ENCODE data around the gene GTF2H4.
"Not testable (repeated sequence)": the region's sequence is repeated elsewhere in the genome, so short reads cannot be mapped to it uniquely, and the experiment has no call there.

GTF2H4 gene

DNA sequence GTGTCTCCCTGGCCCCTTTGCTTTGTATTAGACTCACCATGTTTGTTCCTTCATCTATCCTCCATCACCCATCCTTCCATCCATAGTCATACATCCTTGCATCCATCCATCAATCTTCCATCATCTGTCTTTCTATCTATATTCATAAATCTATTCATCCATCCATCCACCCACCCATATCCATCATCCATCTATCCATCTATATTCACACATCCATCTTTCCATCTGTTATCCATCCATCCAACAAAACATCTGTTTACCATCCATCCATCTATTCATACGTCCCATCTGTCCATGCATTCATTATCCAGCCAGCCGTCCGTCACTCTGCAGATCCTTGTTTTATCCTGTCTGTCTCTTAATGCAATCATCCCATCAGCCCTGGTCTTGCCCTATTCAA, 13.1 kb upstream of the GTF2H4 start:
- no peak for DNase-seq (ENCODE audit: low read depth)

DNA sequence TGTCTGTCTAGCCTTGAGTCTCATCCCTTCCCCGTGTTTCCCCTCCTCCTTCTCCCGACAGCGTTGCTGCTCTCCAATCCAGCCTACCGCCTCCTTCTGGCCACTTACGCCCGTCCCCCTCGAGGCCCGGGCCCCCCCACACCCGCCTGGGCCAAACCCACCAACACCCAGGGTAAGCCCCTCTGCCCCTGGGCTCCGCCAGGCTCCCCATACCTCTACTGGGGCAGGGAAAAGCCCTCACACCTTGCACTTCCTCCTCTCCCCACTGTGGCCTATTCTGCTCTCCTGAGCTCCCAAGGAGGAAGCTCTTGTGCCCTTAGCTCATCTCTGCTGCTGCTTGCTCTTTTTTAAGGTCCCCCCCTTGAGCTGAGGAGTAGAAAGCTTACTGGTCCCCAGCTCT, 12.7 kb upstream of the GTF2H4 start:
- DNase-seq (ENCODE audit: low read depth): no peak

- no peak for DNase-seq (ENCODE audit: low read depth)
These were observed 11.5 kb upstream of the GTF2H4 start for GRCh38 chr6:30896541-30896940.

DNA sequence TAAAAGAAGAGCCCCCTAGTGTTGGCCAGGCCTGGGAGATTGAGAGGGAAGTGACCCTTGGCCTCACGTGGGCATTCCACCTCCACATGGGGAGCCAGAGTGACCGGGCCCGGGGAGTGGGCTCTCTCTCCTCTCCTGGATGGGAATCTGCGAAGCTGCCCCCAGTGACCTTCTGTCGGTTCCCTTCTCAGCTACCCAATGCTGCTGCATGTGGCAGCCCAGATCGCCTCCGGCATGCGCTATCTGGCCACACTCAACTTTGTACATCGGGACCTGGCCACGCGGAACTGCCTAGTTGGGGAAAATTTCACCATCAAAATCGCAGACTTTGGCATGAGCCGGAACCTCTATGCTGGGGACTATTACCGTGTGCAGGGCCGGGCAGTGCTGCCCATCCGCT, 10.1 kb upstream of the GTF2H4 start:
- no peak for DNase-seq (ENCODE audit: low read depth)

- DNase-seq (ENCODE audit: low read depth): no peak
These were observed 9.2 kb upstream of the GTF2H4 start for GRCh38 chr6:30898750-30899360.

GRCh38 chr6:30900863-30901417, 7.1 kb upstream of the GTF2H4 start:
- DNase-seq (ENCODE audit: low read depth): no peak

DNA sequence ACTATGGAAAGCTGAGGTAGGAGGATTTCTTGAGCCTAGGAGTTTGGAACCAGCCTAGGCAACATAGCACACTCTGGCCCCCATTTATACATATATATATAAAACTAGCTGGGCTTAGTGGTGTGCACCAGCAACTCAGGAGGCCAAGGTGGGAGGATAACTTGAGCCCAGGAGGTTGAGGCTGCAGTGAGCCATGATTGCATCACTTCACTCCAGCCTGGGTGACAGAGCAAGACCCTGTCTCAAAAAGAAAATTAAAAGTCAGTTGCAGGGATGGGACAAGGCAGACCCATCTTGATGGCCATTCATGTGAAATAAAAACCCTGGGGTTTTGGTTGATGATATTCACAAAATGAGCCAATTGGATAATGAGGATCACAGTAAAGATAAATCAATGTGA, 6.6 kb upstream of the GTF2H4 start:
- DNase-seq (ENCODE audit: low read depth): no peak

- not testable (repeated sequence) for DNase-seq (ENCODE audit: low read depth)
These were observed 5.8 kb upstream of the GTF2H4 start for GRCh38 chr6:30902196-30902595.

GRCh38 chr6:30902709-30903108, 5.3 kb upstream of the GTF2H4 start:
- DNase-seq (ENCODE audit: low read depth): no peak

- no peak for DNase-seq (ENCODE audit: low read depth)
These were observed 4.8 kb upstream of the GTF2H4 start for GRCh38 chr6:30903236-30903635.

GRCh38 chr6:30907290-30907757, 683 bp upstream of the GTF2H4 start:
- not testable (repeated sequence) for DNase-seq (ENCODE audit: low read depth)

GRCh38 chr6:30908700-30909099, 693 bp downstream of the GTF2H4 start:
- no peak for DNase-seq (ENCODE audit: low read depth)

DNA sequence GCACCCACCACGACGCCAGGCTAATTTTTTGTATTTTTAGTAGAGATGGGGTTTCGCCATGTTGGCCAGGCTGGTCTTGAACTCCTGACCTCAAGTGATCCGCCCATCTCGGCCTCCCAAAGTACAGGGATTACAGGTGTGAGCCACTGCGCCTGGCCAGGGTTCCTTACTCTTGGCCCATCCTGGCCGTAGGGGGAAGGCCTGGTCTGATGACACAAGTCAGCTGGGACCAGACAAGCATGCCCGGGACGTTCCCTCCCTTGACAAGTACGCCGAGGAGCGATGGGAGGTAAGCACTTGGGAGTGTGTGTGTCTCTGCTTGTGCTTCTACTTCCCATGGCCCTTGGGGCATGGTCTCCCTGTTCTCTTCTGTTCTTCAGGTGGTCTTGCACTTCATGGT, 2.5 kb downstream of the GTF2H4 start:
- DNase-seq (ENCODE audit: low read depth): not testable (repeated sequence)

GRCh38 chr6:30912746-30913520, 4.9 kb downstream of the GTF2H4 start:
- DNase-seq (ENCODE audit: low read depth): no peak

GRCh38 chr6:30913721-30914075, 5.7 kb downstream of the GTF2H4 start:
- DNase-seq (ENCODE audit: low read depth): no peak

DNA sequence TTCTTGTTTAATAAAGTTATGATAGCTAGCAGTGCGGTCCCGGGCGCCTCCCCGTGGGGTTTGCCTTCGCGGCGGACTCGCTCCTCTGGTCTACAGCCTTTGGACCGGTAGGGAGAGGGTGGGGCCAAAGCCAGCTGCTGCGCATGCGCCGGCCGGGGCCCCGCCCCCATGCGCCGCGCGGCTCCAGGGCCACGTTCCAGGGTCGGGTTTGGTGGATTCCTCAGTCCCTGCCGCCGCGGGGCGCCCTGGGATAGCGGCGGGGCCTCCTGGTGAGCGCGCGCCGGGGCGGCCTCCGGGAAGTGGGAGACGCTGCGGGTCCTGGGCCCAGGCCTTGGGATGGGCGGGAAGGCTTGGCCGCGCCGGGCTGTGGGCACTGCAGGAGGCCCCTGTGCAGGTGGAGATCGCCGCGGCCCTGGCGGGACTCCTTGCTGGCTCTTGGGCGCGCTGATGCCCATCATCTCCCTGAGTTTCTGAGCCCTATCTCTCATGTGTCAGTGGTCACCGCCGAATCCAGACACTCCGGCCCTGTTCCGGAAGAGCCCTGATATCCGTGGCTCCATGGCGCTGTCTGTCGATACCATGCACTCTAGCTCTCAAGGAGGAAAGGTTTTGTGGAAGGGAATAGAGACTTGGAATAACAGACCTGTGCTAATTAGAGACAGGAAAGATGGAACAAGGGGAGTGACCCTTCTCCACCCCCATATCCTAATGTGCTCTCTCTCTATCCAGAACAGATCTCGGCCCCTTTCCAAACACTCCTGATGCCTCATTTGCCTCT, 6.3 kb downstream of the GTF2H4 start, which contains the start of gene VARS2:
VARS2 (plus strand) TSS at position 163 of the 778 bp plus-strand sequence; CDS start at position 762, 599 bp downstream.
- DNase-seq (ENCODE audit: low read depth): peak; percentile 81

DNA sequence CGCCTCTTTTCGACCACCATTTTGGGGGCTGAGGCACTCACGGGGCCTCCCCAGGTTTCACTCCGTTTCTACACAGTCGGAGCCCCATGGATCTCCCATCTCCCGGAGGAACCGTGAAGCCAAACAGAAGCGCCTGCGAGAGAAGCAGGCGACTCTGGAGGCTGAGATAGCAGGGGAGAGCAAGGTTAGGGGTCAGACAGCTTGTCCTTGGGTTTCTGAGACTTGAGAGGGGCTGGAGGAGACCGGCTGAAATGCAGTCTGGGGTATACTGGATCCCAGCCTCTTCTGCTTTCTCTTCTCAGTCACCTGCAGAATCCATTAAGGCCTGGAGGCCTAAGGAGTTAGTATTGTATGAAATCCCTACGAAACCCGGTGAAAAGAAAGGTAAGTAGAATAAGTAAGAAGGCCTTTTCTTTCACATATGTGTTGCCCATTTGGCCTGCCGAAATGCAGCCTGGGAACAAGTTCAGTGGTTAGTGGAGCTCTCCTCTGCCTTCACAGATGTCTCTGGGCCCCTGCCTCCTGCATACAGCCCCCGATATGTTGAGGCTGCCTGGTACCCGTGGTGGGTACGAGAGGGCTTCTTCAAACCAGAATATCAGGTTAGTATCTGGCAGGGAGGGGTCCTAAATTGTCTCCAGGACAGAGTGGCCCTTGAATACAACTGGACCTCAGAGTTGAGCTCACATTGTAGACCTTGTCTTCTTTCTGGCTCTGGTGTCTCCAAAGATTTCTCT, 7.0 kb downstream of the GTF2H4 start:
- no peak for DNase-seq (ENCODE audit: low read depth)

DNA sequence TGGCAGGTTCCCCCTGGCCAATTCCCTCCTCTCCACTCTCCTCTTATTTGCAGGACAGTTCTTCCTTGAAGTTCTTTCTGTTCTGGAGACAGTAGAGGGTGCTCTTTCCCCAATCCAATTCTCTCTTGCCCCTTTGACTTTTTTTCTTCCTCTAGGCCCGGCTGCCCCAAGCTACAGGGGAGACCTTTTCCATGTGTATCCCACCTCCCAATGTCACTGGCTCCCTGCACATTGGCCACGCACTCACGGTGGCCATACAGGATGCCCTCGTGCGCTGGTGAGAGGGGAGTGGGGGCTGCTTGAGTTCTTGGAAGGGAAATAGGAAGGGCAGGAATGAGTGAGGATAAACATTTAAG, 7.6 kb downstream of the GTF2H4 start:
- DNase-seq (ENCODE audit: low read depth): peak; percentile 64

GRCh38 chr6:30917041-30917440, 9.0 kb downstream of the GTF2H4 start:
- no peak for DNase-seq (ENCODE audit: low read depth)

DNA sequence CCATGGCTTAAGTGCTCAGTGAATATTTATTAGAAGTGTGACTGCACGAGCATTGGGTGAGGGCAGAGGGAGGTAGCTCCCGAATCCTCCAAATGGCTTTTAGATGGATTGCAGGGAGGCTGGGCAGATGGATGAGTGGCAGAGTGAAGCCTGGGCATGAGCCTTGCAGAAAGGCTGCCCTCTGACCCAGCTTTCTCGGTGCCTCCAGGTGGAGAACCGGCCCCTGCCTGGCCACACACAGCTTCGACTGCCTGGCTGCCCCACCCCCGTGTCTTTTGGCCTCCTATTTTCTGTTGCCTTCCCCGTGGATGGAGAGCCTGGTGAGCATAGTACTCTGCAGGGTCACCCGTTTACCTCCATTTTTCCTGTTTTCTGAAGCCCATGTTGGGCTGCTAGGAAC, 9.5 kb downstream of the GTF2H4 start:
- no peak for DNase-seq (ENCODE audit: low read depth)

DNA sequence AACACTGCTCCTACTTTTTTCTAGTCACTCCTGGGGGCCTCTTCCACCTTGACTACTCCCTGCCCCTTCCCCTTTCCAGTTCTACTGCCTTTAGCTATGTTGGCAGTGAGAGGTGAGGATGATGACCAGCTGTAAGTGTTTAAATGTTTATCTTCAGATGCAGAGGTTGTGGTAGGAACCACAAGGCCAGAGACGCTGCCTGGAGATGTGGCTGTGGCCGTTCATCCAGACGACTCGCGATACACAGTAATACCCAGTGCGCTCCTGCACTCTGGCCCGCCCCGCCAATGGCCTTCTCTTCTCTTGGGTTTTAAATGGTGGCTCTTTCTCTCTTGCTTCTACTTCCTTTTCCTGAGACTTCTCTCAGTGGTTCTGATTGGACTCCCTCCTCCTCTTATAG, 10.7 kb downstream of the GTF2H4 start:
- DNase-seq (ENCODE audit: low read depth): no peak

- DNase-seq (ENCODE audit: low read depth): no peak
These were observed 14.4 kb downstream of the GTF2H4 start for GRCh38 chr6:30922447-30922852.

Measured in stromal cell of bone marrow (primary cell).